Mucosa of stomach (tissue), 1 donor: ENCODE results near the gene MAP2K5.

Experiments used
- H3K27me3 ChIP-seq: one replicate; pipeline ENCODE4 v1.7.0; 2013; ENCODE audit warnings: mild to moderate bottlenecking, low read length; ENCODE audit not compliant: control insufficient read depth, insufficient read depth
- H3K36me3 ChIP-seq: one replicate; pipeline ENCODE4 v1.7.0; 2013; ENCODE audit warnings: low read length; ENCODE audit not compliant: control insufficient read depth, insufficient read depth
- H3K4me1 ChIP-seq: one replicate; pipeline ENCODE4 v1.7.0; 2013; ENCODE audit warnings: mild to moderate bottlenecking, low read length; ENCODE audit not compliant: control insufficient read depth, insufficient read depth
- H3K4me3 ChIP-seq: one replicate; pipeline ENCODE4 v1.7.0; 2013; ENCODE audit warnings: low read length
- H3K9ac ChIP-seq: one replicate; pipeline ENCODE4 v1.7.0; 2013; ENCODE audit warnings: mild to moderate bottlenecking, low read length, moderate library complexity
- H3K9me3 ChIP-seq: one replicate; pipeline ENCODE4 v1.7.0; 2013; ENCODE audit warnings: mild to moderate bottlenecking, low read length, moderate library complexity; ENCODE audit not compliant: control insufficient read depth
- donor health status: Pancreatic carcinoma.

Gene MAP2K5

GRCh38 chr15:67723294-67724024, 181.0 kb downstream of the MAP2K5 start:
- Histone ChIP-seq H3K27me3 (no peaks in the 10 kb centered on the region), H3K9me3 (no peaks in the 10 kb centered on the region), H3K9ac (no peak overlapping the region), H3K4me3 (no peak overlapping the region), H3K4me1 (no peaks in the 10 kb centered on the region), H3K36me3 (no peaks in the 10 kb centered on the region)

- Histone ChIP-seq H3K9ac (no peak overlapping the region), H3K27me3 (no peaks in the 10 kb centered on the region), H3K4me1 (no peaks in the 10 kb centered on the region), H3K9me3 (no peaks in the 10 kb centered on the region), H3K4me3 (no peak overlapping the region), H3K36me3 (no peaks in the 10 kb centered on the region)
Observed at GRCh38 chr15:67724691-67725375, 182.3 kb downstream of the MAP2K5 start.

GRCh38 chr15:67730135-67730534, 187.6 kb downstream of the MAP2K5 start:
- Histone ChIP-seq H3K4me3 (no peak overlapping the region), H3K4me1 (peaks cover 14% of the 10 kb centered on the region), H3K27me3 (no peaks in the 10 kb centered on the region), H3K9ac (no peak overlapping the region), H3K36me3 (no peaks in the 10 kb centered on the region), H3K9me3 (no peaks in the 10 kb centered on the region)

- Histone ChIP-seq H3K36me3 (no peaks in the 10 kb centered on the region), H3K4me1 (peaks cover 14% of the 10 kb centered on the region), H3K9ac (no peak overlapping the region), H3K4me3 (no peak overlapping the region), H3K27me3 (no peaks in the 10 kb centered on the region), H3K9me3 (no peaks in the 10 kb centered on the region)
Observed at GRCh38 chr15:67731112-67731721, 188.7 kb downstream of the MAP2K5 start.

- H3K36me3 ChIP-seq: no peaks in the 10 kb centered on the region
- H3K9ac ChIP-seq: no peak overlapping the region
- peaks cover 14% of the 10 kb centered on the region for H3K4me1 ChIP-seq
- H3K9me3 ChIP-seq: no peaks in the 10 kb centered on the region
- no peak overlapping the region for H3K4me3 ChIP-seq
- no peaks in the 10 kb centered on the region for H3K27me3 ChIP-seq
Observed at GRCh38 chr15:67732164-67732563, 189.7 kb downstream of the MAP2K5 start.

- Histone ChIP-seq H3K9me3 (no peaks in the 10 kb centered on the region), H3K36me3 (no peaks in the 10 kb centered on the region), H3K9ac (no peak overlapping the region), H3K4me3 (no peak overlapping the region), H3K27me3 (no peaks in the 10 kb centered on the region), H3K4me1 (peaks cover 14% of the 10 kb centered on the region)
Observed at GRCh38 chr15:67732671-67733374, 190.3 kb downstream of the MAP2K5 start.

GRCh38 chr15:67735896-67736295, 193.4 kb downstream of the MAP2K5 start:
- Histone ChIP-seq H3K36me3 (no peaks in the 10 kb centered on the region), H3K4me1 (peaks cover 14% of the 10 kb centered on the region), H3K9ac (no peak overlapping the region), H3K4me3 (no peak overlapping the region), H3K9me3 (no peaks in the 10 kb centered on the region), H3K27me3 (no peaks in the 10 kb centered on the region)

GRCh38 chr15:67736810-67737209, 194.3 kb downstream of the MAP2K5 start:
- Histone ChIP-seq H3K27me3 (no peaks in the 10 kb centered on the region), H3K9me3 (no peaks in the 10 kb centered on the region), H3K4me1 (peaks cover 5% of the 10 kb centered on the region), H3K4me3 (no peak overlapping the region), H3K9ac (no peak overlapping the region), H3K36me3 (no peaks in the 10 kb centered on the region)

- Histone ChIP-seq H3K27me3 (no peaks in the 10 kb centered on the region), H3K9ac (no peak overlapping the region), H3K4me1 (peaks cover 5% of the 10 kb centered on the region), H3K36me3 (no peaks in the 10 kb centered on the region), H3K9me3 (no peaks in the 10 kb centered on the region), H3K4me3 (no peak overlapping the region)
Observed at GRCh38 chr15:67738056-67738455, 195.6 kb downstream of the MAP2K5 start.

GRCh38 chr15:67740405-67740804, 197.9 kb downstream of the MAP2K5 start:
- H3K4me1 ChIP-seq: no peaks in the 10 kb centered on the region
- H3K27me3 ChIP-seq: no peaks in the 10 kb centered on the region
- H3K4me3 ChIP-seq: no peak overlapping the region
- H3K9me3 ChIP-seq: no peaks in the 10 kb centered on the region
- no peak overlapping the region for H3K9ac ChIP-seq
- H3K36me3 ChIP-seq: no peaks in the 10 kb centered on the region

GRCh38 chr15:67741308-67741707, 198.8 kb downstream of the MAP2K5 start:
- Histone ChIP-seq H3K4me1 (peaks cover 4% of the 10 kb centered on the region), H3K27me3 (no peaks in the 10 kb centered on the region), H3K9me3 (no peaks in the 10 kb centered on the region), H3K4me3 (no peak overlapping the region), H3K9ac (no peak overlapping the region), H3K36me3 (no peaks in the 10 kb centered on the region)

GRCh38 chr15:67743558-67743957, 201.1 kb downstream of the MAP2K5 start:
- H3K9ac ChIP-seq: no peak overlapping the region
- no peaks in the 10 kb centered on the region for H3K36me3 ChIP-seq
- H3K9me3 ChIP-seq: no peaks in the 10 kb centered on the region
- H3K27me3 ChIP-seq: no peaks in the 10 kb centered on the region
- no peak overlapping the region for H3K4me3 ChIP-seq
- peaks cover 4% of the 10 kb centered on the region for H3K4me1 ChIP-seq
